Body of pancreas (tissue), 4 donors: ENCODE results near the gene PPFIA2.

Source experiments
- CTCF ChIP-seq, 7 experiments: fragments of 450-650 bp in 4 of 7; fragments of 200-600 bp in 3 of 7; sonication (generic) in 3 of 7; IDR thresholded peaks; one replicate each; pipeline ENCODE4 v1.5.1; 2016 to 2019; ENCODE audit warnings: antibody characterized with exemption in 7 of 7
- POLR2A ChIP-seq, 3 donors: fragments of 450-650 bp; IDR thresholded peaks; one replicate each; pipeline ENCODE4 v1.6.1; 2016; ENCODE audit warnings: antibody characterized with exemption in 3 of 3, mild to moderate bottlenecking in 2 of 3

GRCh38 chr12:81779216-81779615, 20.1 kb upstream of the PPFIA2 start:
- TF ChIP-seq POLR2A (IDR thresholded peaks at IDR 0.05) (no peak), CTCF (IDR thresholded peaks at IDR 0.05) (no peak)
